ENCODE measurements around the gene CBX5. TPM values are rescaled to one million over a fixed set of nuclear protein-coding genes. Genes with fewer than 3 reads are reported as not detected.

CBX5 gene
- total and polyA plus RNA-seq, 9 of the 15 experiments (the other 6 are each of a cell fraction or from before 2014, with no cell fraction given), result 32.6 to 102 (median 59.2) TPM

DNA sequence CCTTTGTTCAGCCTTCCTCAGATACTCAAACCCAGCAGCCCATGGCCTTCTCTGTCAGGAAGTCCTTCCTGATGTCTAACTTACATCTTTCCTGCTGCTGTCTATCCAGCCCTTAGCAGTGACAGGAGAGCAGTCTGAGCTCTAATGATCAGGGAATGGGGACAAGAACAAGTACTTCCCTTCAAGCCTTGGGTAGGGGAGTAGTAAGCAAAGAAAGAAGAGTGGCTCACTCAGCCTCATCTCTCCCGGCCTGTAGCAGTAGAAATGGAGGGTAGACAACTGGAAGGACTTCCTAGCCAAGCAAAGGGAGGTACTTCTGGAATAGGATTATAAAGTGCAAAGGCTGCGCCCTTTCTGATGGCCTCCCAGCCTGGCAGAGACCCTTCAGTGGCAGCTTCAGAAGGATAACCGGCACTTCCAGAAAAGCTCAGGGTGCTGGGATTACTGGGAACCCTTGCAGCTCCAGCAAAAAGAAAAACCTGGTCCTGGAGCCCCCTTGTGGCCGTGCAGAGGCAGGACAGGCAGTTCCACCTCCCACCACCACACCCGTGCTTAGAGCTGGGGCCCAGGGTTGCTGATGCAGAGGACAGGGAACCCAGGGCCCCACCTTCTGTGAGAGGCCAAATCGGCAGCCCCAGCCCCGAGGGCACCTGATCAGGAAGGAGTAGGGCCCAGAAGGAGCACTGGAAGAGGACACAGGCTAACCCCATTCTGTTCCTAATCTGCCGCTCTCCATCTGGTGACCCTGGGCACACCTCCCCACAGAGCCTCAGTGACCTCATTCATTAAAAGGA is 78.7 kb downstream of the CBX5 start (continued):
- TF ChIP-seq, protein P1, sequence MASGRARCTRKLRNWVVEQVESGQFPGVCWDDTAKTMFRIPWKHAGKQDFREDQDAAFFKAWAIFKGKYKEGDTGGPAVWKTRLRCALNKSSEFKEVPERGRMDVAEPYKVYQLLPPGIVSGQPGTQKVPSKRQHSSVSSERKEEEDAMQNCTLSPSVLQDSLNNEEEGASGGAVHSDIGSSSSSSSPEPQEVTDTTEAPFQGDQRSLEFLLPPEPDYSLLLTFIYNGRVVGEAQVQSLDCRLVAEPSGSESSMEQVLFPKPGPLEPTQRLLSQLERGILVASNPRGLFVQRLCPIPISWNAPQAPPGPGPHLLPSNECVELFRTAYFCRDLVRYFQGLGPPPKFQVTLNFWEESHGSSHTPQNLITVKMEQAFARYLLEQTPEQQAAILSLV (tag; IDR thresholded peaks at IDR 0.05), result no peak
- TF ChIP-seq SMARCA5 (IDR thresholded peaks at IDR 0.05) (peak; percentile 93), DDX20 (tag; IDR thresholded peaks at IDR 0.05; ENCODE audit: low read depth) (no peak), ZNF124 (CRISPR knock-in tag; IDR thresholded peaks at IDR 0.05) (no peak), ATF1 (CRISPR knock-in tag; IDR thresholded peaks at IDR 0.05) (no peak), ATF1 (tag; IDR thresholded peaks at IDR 0.05) (no peak), ARNT (IDR thresholded peaks at IDR 0.05) (0 out of 4 replicates have a peak, but pooled peaks of 1 of the 2 experiments have one; percentile 32), LEF1 (IDR thresholded peaks at IDR 0.05) (no peak), HDAC2 (IDR thresholded peaks at IDR 0.05) (peak; percentile 87), MTA1 (IDR thresholded peaks at IDR 0.05; ENCODE audit: borderline replicate concordance) (no peak), BHLHE40 (IDR thresholded peaks at IDR 0.05; ENCODE audit: low read length) (0 out of 2 replicates have a peak, but pooled peaks have one; percentile 26)
- TF ChIP-seq, protein P2, sequence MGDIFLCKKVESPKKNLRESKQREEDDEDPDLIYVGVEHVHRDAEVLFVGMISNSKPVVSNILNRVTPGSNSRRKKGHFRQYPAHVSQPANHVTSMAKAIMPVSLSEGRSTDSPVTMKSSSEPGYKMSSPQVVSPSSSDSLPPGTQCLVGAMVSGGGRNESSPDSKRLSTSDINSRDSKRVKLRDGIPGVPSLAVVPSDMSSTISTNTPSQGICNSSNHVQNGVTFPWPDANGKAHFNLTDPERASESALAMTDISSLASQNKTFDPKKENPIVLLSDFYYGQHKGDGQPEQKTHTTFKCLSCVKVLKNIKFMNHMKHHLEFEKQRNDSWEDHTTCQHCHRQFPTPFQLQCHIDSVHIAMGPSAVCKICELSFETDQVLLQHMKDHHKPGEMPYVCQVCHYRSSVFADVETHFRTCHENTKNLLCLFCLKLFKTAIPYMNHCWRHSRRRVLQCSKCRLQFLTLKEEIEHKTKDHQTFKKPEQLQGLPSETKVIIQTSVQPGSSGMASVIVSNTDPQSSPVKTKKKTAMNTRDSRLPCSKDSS (IDR thresholded peaks at IDR 0.05; ENCODE audit: low read depth, partially characterized antibody), result no peak
- TF ChIP-seq, protein P3, sequence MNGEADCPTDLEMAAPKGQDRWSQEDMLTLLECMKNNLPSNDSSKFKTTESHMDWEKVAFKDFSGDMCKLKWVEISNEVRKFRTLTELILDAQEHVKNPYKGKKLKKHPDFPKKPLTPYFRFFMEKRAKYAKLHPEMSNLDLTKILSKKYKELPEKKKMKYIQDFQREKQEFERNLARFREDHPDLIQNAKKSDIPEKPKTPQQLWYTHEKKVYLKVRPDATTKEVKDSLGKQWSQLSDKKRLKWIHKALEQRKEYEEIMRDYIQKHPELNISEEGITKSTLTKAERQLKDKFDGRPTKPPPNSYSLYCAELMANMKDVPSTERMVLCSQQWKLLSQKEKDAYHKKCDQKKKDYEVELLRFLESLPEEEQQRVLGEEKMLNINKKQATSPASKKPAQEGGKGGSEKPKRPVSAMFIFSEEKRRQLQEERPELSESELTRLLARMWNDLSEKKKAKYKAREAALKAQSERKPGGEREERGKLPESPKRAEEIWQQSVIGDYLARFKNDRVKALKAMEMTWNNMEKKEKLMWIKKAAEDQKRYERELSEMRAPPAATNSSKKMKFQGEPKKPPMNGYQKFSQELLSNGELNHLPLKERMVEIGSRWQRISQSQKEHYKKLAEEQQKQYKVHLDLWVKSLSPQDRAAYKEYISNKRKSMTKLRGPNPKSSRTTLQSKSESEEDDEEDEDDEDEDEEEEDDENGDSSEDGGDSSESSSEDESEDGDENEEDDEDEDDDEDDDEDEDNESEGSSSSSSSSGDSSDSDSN (IDR thresholded peaks at IDR 0.05; ENCODE audit: borderline replicate concordance in 1 of 2, low read depth in 2 of 2, low read length in 2 of 2), result 0 out of 4 replicates have a peak, but pooled peaks of 1 of the 2 experiments have one; percentile 10
